ENCODE results near the gene ZNF544.

DNA sequence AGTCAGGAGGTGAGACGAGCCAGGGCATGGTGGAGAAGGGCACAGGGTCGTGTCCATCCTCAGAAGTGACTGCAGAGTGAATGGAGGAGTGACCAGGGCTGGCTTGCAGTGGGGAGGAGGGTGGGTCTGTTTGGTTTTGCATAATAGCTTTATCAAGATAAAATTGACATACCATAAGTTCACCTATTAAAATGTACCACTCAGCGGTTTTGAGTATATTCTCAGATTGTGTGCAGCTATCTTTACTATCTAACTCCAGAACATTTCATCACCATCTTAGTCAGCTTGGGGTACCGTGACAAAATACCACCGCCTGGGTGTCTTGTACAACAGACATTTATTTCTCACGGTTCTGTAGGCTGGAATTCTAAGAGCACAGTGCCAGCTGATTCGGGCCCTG, 63.2 kb downstream of the ZNF544 start:
- TF ChIP-seq, protein P1, sequence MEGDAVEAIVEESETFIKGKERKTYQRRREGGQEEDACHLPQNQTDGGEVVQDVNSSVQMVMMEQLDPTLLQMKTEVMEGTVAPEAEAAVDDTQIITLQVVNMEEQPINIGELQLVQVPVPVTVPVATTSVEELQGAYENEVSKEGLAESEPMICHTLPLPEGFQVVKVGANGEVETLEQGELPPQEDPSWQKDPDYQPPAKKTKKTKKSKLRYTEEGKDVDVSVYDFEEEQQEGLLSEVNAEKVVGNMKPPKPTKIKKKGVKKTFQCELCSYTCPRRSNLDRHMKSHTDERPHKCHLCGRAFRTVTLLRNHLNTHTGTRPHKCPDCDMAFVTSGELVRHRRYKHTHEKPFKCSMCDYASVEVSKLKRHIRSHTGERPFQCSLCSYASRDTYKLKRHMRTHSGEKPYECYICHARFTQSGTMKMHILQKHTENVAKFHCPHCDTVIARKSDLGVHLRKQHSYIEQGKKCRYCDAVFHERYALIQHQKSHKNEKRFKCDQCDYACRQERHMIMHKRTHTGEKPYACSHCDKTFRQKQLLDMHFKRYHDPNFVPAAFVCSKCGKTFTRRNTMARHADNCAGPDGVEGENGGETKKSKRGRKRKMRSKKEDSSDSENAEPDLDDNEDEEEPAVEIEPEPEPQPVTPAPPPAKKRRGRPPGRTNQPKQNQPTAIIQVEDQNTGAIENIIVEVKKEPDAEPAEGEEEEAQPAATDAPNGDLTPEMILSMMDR (conservative IDR thresholded peaks at IDR 0.05; ENCODE audit: low read depth, low read length): no peak
- no peak for TF ChIP-seq EZH2 (IDR thresholded peaks at IDR 0.05; ENCODE audit: borderline replicate concordance, low read depth, low read length, poor library complexity, severe bottlenecking)
